ENCODE measurements around the gene TMC3. TPM values are rescaled to one million over a fixed set of nuclear protein-coding genes. Genes with fewer than 3 reads are reported as not detected.

Gene TMC3
- total and polyA plus RNA-seq, 4 donors: 0.03 TPM; not detected in 3

DNA sequence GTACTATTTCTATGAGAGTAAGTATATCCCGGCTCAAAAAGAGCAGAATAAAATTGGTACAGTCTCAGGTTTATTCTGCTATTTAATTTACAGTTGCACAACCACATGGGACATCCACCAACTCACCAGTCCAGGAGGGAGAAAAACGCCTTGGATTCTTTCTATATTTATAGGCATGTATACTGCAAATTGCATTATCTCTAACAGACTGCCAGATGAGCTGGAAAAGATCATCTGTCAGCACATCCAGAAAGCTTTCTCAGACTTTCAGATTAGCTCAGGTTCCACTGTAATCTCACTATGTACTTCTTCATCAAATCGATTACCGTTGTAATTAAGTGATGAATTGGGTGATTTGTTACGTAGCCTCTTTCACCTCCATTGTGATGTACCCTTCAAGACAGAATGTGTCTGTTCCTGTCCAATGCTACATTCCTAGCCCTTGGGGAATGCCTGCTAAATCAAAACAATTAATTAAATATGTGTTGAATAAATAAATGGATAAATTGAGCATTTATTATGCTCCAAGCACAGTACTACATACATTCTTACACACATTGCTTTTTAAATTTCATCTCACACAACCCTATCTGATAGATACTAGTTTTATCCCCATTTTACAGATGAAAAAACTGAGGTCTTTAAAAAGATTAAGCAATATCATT lies 38.1 kb upstream of the TMC3 start:
- Histone ChIP-seq H3K36me3 (ENCODE audit: control insufficient read depth in 4 of 4, insufficient read depth in 4 of 4, low read length in 4 of 4) (no peaks in the 10 kb centered on the region), H3K4me1 (ENCODE audit: control insufficient read depth in 5 of 5, insufficient read depth in 5 of 5, low read length in 5 of 5) (peaks cover 0 to 8% (median 0%) of the 10 kb centered on the region in 5 donors), H3K9me3 (ENCODE audit: control insufficient read depth in 4 of 4, insufficient read depth in 3 of 4, low read length in 3 of 4) (peaks cover 0 to 1% (median 0%) of the 10 kb centered on the region in 4 donors), H3K4me3 (no peak overlapping the region), H3K27ac (ENCODE audit: low read depth in 1 of 2, low read length in 1 of 2) (no peak overlapping the region), H3K27me3 (ENCODE audit: control insufficient read depth in 3 of 3, insufficient read depth in 3 of 3, low read length in 2 of 3) (peaks cover 0 to 8% (median 2%) of the 10 kb centered on the region in 3 donors), H3K9ac (ENCODE audit: insufficient read depth in 1 of 2, low read length in 2 of 2) (no peak overlapping the region)
- WGBS, 2 donors: 79 to 89% methylated on average over 5 of the region's 5 CpGs
- ATAC-seq (ENCODE audit: insufficient read depth, low FRiP score): no peak
- no peak for TF ChIP-seq CTCF (IDR thresholded peaks at IDR 0.05; ENCODE audit: control extremely low read depth, extremely low read depth)
- no peak for DNase-seq

- Histone ChIP-seq H3K9me3 (ENCODE audit: control insufficient read depth in 4 of 4, insufficient read depth in 3 of 4, low read length in 3 of 4) (peaks cover 0 to 1% (median 0%) of the 10 kb centered on the region in 4 donors), H3K4me3 (no peak overlapping the region), H3K27me3 (ENCODE audit: control insufficient read depth in 3 of 3, insufficient read depth in 3 of 3, low read length in 2 of 3) (peaks cover 0 to 11% (median 2%) of the 10 kb centered on the region in 3 donors), H3K4me1 (ENCODE audit: control insufficient read depth in 5 of 5, insufficient read depth in 5 of 5, low read length in 5 of 5) (peaks cover 0 to 8% (median 0%) of the 10 kb centered on the region in 5 donors), H3K36me3 (ENCODE audit: control insufficient read depth in 4 of 4, insufficient read depth in 4 of 4, low read length in 4 of 4) (no peaks in the 10 kb centered on the region), H3K27ac (ENCODE audit: low read depth in 1 of 2, low read length in 1 of 2) (no peak overlapping the region), H3K9ac (ENCODE audit: insufficient read depth in 1 of 2, low read length in 2 of 2) (no peak overlapping the region)
- WGBS, 2 donors: 83 to 85% methylated on average over 2 of the region's 2 CpGs
- TF ChIP-seq CTCF (IDR thresholded peaks at IDR 0.05; ENCODE audit: control extremely low read depth, extremely low read depth): no peak
- ATAC-seq (ENCODE audit: insufficient read depth, low FRiP score) (no peak), DNase-seq (no peak)
Observed at GRCh38 chr15:81411051-81411450, 37.0 kb upstream of the TMC3 start.

DNA sequence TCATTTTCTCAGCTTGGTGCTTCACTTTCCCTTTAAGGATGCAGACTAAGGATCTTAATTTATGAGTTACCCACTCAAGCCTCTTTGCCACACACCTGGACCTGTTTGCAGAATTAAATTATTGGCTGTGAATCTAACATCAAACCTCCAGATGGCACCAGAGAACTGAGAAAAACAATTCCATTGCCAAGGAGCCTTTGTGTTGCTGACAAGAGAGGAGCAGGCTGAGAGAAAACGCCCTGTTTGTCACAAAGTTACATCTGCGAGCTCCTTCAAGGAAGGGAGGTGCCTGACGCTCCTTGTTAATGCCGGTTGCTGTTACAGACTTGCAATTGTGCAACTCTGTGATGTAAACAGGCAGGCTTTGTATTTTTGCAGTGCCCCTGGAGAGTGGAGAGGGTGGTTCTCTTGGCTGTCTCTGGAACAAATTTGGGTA lies 36.3 kb upstream of the TMC3 start:
- Histone ChIP-seq H3K27ac (ENCODE audit: low read depth in 1 of 2, low read length in 1 of 2) (no peak overlapping the region), H3K9me3 (ENCODE audit: control insufficient read depth in 4 of 4, insufficient read depth in 3 of 4, low read length in 3 of 4) (peaks cover 0 to 1% (median 0%) of the 10 kb centered on the region in 4 donors), H3K27me3 (ENCODE audit: control insufficient read depth in 3 of 3, insufficient read depth in 3 of 3, low read length in 2 of 3) (peaks cover 0 to 11% (median 2%) of the 10 kb centered on the region in 3 donors), H3K4me1 (ENCODE audit: control insufficient read depth in 5 of 5, insufficient read depth in 5 of 5, low read length in 5 of 5) (peaks cover 0 to 8% (median 0%) of the 10 kb centered on the region in 5 donors), H3K4me3 (no peak overlapping the region), H3K9ac (ENCODE audit: insufficient read depth in 1 of 2, low read length in 2 of 2) (peak overlapping the region in 1 of 2 donors; percentile 65), H3K36me3 (ENCODE audit: control insufficient read depth in 4 of 4, insufficient read depth in 4 of 4, low read length in 4 of 4) (no peaks in the 10 kb centered on the region)
- 0 to 1% methylated on average over 4 of the region's 4 CpGs for WGBS, 2 donors
- ATAC-seq (ENCODE audit: insufficient read depth, low FRiP score) (no peak), DNase-seq (peak; percentile 55 to 85 (median 84))
- peak; percentile 19 for TF ChIP-seq CTCF (IDR thresholded peaks at IDR 0.05; ENCODE audit: control extremely low read depth, extremely low read depth)

All from lung (tissue), 12 donors.